Measurements from ENCODE around the gene LDB2.

LDB2 gene

GRCh38 chr4:16730522-16731205 lies 167.8 kb downstream of the LDB2 start:
- WGBS (ENCODE audit: extremely low coverage, insufficient coverage, low lambda C conversion rate) = no CpG with 5 or more reads among the region's 3 CpGs
- Histone ChIP-seq H3K79me2 (ENCODE audit: control insufficient read depth, insufficient read depth, low read length) (no peaks in the 10 kb centered on the region), H2BK5ac (ENCODE audit: low read length) (no peak overlapping the region)

GRCh38 chr4:16729336-16729735 lies 169.1 kb downstream of the LDB2 start:
- Histone ChIP-seq H3K36me3 (ENCODE audit: control insufficient read depth, insufficient read depth, low read length) (no peaks in the 10 kb centered on the region), H3K23ac (ENCODE audit: low read length) (no peak overlapping the region), H3K79me1 (ENCODE audit: low read length) (peaks cover 12% of the 10 kb centered on the region), H3K27me3 (ENCODE audit: insufficient read depth, low read length, poor library complexity) (no peaks in the 10 kb centered on the region), H3K4me2 (ENCODE audit: low read length) (no peak overlapping the region), H2AK5ac (ENCODE audit: low read length) (no peak overlapping the region), H3K18ac (ENCODE audit: low read length) (no peak overlapping the region), H2BK120ac (ENCODE audit: low read depth, low read length) (no peak overlapping the region), H3K9ac (ENCODE audit: low read length) (no peak overlapping the region), H3K27ac (ENCODE audit: low read depth, low read length) (no peak overlapping the region), H3K4me1 (ENCODE audit: control insufficient read depth, low read depth, low read length) (peaks cover 5% of the 10 kb centered on the region), H2BK5ac (ENCODE audit: low read length) (no peak overlapping the region), H3K79me2 (ENCODE audit: control insufficient read depth, insufficient read depth, low read length) (no peaks in the 10 kb centered on the region), H4K5ac (ENCODE audit: low read length) (no peak overlapping the region), H3K4ac (ENCODE audit: low read depth, low read length) (no peak overlapping the region), H3K4me3 (ENCODE audit: low read length) (no peak overlapping the region), H4K8ac (ENCODE audit: low read depth, low read length) (no peak overlapping the region), H3K56ac (ENCODE audit: low read length) (no peak overlapping the region), H2BK15ac (replicated peaks; ENCODE audit: low read depth) (no peak overlapping the region)
- DNase-seq = no peak
- WGBS (ENCODE audit: extremely low coverage, insufficient coverage, low lambda C conversion rate) = no CpG with 5 or more reads among the region's 7 CpGs

More at GRCh38 chr4:16730522-16731205, 167.8 kb downstream of the LDB2 start:
- no peak overlapping the region for H4K5ac ChIP-seq (ENCODE audit: low read length)
- no peak overlapping the region for H3K4me2 ChIP-seq (ENCODE audit: low read length)
- no peak for DNase-seq
- H3K18ac ChIP-seq (ENCODE audit: low read length) = no peak overlapping the region
- no peak overlapping the region for H3K4ac ChIP-seq (ENCODE audit: low read depth, low read length)
- H3K27ac ChIP-seq (ENCODE audit: low read depth, low read length) = no peak overlapping the region
- H3K4me1 ChIP-seq (ENCODE audit: control insufficient read depth, low read depth, low read length) = peaks cover 5% of the 10 kb centered on the region
- no peak overlapping the region for H2AK5ac ChIP-seq (ENCODE audit: low read length)
- H3K9ac ChIP-seq (ENCODE audit: low read length) = no peak overlapping the region
- H3K79me1 ChIP-seq (ENCODE audit: low read length) = peaks cover 11% of the 10 kb centered on the region
- H3K23ac ChIP-seq (ENCODE audit: low read length) = no peak overlapping the region
- H2BK15ac ChIP-seq (replicated peaks; ENCODE audit: low read depth) = no peak overlapping the region
- H4K8ac ChIP-seq (ENCODE audit: low read depth, low read length) = no peak overlapping the region
- no peaks in the 10 kb centered on the region for H3K36me3 ChIP-seq (ENCODE audit: control insufficient read depth, insufficient read depth, low read length)
- H3K4me3 ChIP-seq (ENCODE audit: low read length) = no peak overlapping the region
- H3K56ac ChIP-seq (ENCODE audit: low read length) = no peak overlapping the region
- no peaks in the 10 kb centered on the region for H3K27me3 ChIP-seq (ENCODE audit: insufficient read depth, low read length, poor library complexity)
- H2BK120ac ChIP-seq (ENCODE audit: low read depth, low read length) = no peak overlapping the region

GRCh38 chr4:16728849-16729248 lies 169.6 kb downstream of the LDB2 start:
- no peaks in the 10 kb centered on the region for H3K27me3 ChIP-seq (ENCODE audit: insufficient read depth, low read length, poor library complexity)
- no peak overlapping the region for H3K56ac ChIP-seq (ENCODE audit: low read length)
- H2AK5ac ChIP-seq (ENCODE audit: low read length) = no peak overlapping the region
- H3K36me3 ChIP-seq (ENCODE audit: control insufficient read depth, insufficient read depth, low read length) = no peaks in the 10 kb centered on the region
- no peak overlapping the region for H4K8ac ChIP-seq (ENCODE audit: low read depth, low read length)
- no peak overlapping the region for H2BK15ac ChIP-seq (replicated peaks; ENCODE audit: low read depth)
- H3K4me2 ChIP-seq (ENCODE audit: low read length) = no peak overlapping the region
- H3K79me2 ChIP-seq (ENCODE audit: control insufficient read depth, insufficient read depth, low read length) = no peaks in the 10 kb centered on the region
- no peak overlapping the region for H3K4me3 ChIP-seq (ENCODE audit: low read length)
- peaks cover 14% of the 10 kb centered on the region for H3K79me1 ChIP-seq (ENCODE audit: low read length)
- H3K4me1 ChIP-seq (ENCODE audit: control insufficient read depth, low read depth, low read length) = peaks cover 5% of the 10 kb centered on the region
- H3K23ac ChIP-seq (ENCODE audit: low read length) = no peak overlapping the region
- H3K18ac ChIP-seq (ENCODE audit: low read length) = no peak overlapping the region
- no peak for DNase-seq
- no CpG with 5 or more reads among the region's 2 CpGs for WGBS (ENCODE audit: extremely low coverage, insufficient coverage, low lambda C conversion rate)
- no peak overlapping the region for H3K9ac ChIP-seq (ENCODE audit: low read length)
- H4K5ac ChIP-seq (ENCODE audit: low read length) = no peak overlapping the region
- no peak overlapping the region for H2BK5ac ChIP-seq (ENCODE audit: low read length)
- no peak overlapping the region for H3K27ac ChIP-seq (ENCODE audit: low read depth, low read length)
- no peak overlapping the region for H2BK120ac ChIP-seq (ENCODE audit: low read depth, low read length)
- H3K4ac ChIP-seq (ENCODE audit: low read depth, low read length) = no peak overlapping the region

GRCh38 chr4:16728111-16728510 lies 170.3 kb downstream of the LDB2 start:
- Histone ChIP-seq H3K9ac (ENCODE audit: low read length) (no peak overlapping the region), H2AK5ac (ENCODE audit: low read length) (no peak overlapping the region), H3K36me3 (ENCODE audit: control insufficient read depth, insufficient read depth, low read length) (no peaks in the 10 kb centered on the region), H4K5ac (ENCODE audit: low read length) (no peak overlapping the region), H3K4me1 (ENCODE audit: control insufficient read depth, low read depth, low read length) (peaks cover 5% of the 10 kb centered on the region), H4K8ac (ENCODE audit: low read depth, low read length) (no peak overlapping the region), H3K79me1 (ENCODE audit: low read length) (peaks cover 18% of the 10 kb centered on the region), H2BK5ac (ENCODE audit: low read length) (no peak overlapping the region), H3K4ac (ENCODE audit: low read depth, low read length) (no peak overlapping the region), H3K4me3 (ENCODE audit: low read length) (no peak overlapping the region), H2BK15ac (replicated peaks; ENCODE audit: low read depth) (no peak overlapping the region), H3K4me2 (ENCODE audit: low read length) (no peak overlapping the region), H3K27ac (ENCODE audit: low read depth, low read length) (no peak overlapping the region), H3K18ac (ENCODE audit: low read length) (no peak overlapping the region), H3K79me2 (ENCODE audit: control insufficient read depth, insufficient read depth, low read length) (no peaks in the 10 kb centered on the region), H3K56ac (ENCODE audit: low read length) (no peak overlapping the region), H2BK120ac (ENCODE audit: low read depth, low read length) (no peak overlapping the region), H3K23ac (ENCODE audit: low read length) (no peak overlapping the region), H3K27me3 (ENCODE audit: insufficient read depth, low read length, poor library complexity) (no peaks in the 10 kb centered on the region)
- DNase-seq = no peak

GRCh38 chr4:16727218-16727617 lies 171.2 kb downstream of the LDB2 start:
- no peak for DNase-seq
- no peak overlapping the region for H3K4ac ChIP-seq (ENCODE audit: low read depth, low read length)
- no peak overlapping the region for H2BK15ac ChIP-seq (replicated peaks; ENCODE audit: low read depth)
- no peaks in the 10 kb centered on the region for H3K27me3 ChIP-seq (ENCODE audit: insufficient read depth, low read length, poor library complexity)
- no peaks in the 10 kb centered on the region for H3K36me3 ChIP-seq (ENCODE audit: control insufficient read depth, insufficient read depth, low read length)
- no peak overlapping the region for H3K56ac ChIP-seq (ENCODE audit: low read length)
- no peak overlapping the region for H3K18ac ChIP-seq (ENCODE audit: low read length)
- no peak overlapping the region for H2AK5ac ChIP-seq (ENCODE audit: low read length)
- no peak overlapping the region for H4K5ac ChIP-seq (ENCODE audit: low read length)
- H3K27ac ChIP-seq (ENCODE audit: low read depth, low read length) = no peak overlapping the region
- H2BK5ac ChIP-seq (ENCODE audit: low read length) = no peak overlapping the region
- no peak overlapping the region for H2BK120ac ChIP-seq (ENCODE audit: low read depth, low read length)
- peaks cover 18% of the 10 kb centered on the region for H3K79me1 ChIP-seq (ENCODE audit: low read length)
- H3K4me2 ChIP-seq (ENCODE audit: low read length) = no peak overlapping the region
- H3K4me3 ChIP-seq (ENCODE audit: low read length) = no peak overlapping the region
- H3K79me2 ChIP-seq (ENCODE audit: control insufficient read depth, insufficient read depth, low read length) = no peaks in the 10 kb centered on the region
- no peak overlapping the region for H3K9ac ChIP-seq (ENCODE audit: low read length)
- H3K23ac ChIP-seq (ENCODE audit: low read length) = no peak overlapping the region
- WGBS (ENCODE audit: extremely low coverage, insufficient coverage, low lambda C conversion rate) = no CpG with 5 or more reads among the region's 6 CpGs
- H3K4me1 ChIP-seq (ENCODE audit: control insufficient read depth, low read depth, low read length) = no peaks in the 10 kb centered on the region
- H4K8ac ChIP-seq (ENCODE audit: low read depth, low read length) = no peak overlapping the region

Data from mesendoderm (in vitro differentiated cells).